ENCODE data around the gene ELOVL6.
"Not testable (repeated sequence)": the region's sequence is repeated elsewhere in the genome, so short reads cannot be mapped to it uniquely, and the experiment has no call there.

The ELOVL6 gene

GRCh38 chr4:110196206-110196870, 2.1 kb downstream of the ELOVL6 start:
- peak; percentile 38 for DNase-seq

DNA sequence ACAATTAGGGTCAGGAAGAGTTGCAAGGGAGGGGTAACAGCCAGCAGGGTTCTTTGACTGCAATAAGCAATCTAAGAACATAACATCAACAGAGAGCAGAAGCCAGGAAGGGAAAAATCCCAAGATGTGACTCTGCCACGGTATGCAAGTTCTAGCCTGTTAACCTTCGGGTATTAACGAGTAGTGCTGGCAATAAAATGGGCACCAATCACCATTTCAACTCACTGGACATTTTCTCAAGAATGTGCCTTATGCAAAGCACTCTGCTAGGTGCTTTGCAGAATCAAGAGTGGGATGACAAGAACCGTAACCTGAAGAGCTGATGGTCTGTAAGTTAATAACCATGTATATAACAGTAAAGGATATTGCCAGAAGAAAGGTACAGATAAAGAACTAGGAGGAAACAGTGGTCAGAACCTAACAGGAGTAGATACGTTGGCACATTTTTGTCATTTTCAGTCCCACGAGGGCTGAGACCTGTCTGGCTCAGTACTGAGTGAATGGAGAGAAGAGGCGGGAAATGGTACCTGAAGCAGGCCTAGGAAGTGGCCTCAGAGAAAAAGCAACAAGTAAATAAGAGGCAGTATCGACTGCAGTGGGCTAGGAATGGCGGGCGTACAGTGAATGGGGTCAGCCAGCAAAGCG, 2.7 kb downstream of the ELOVL6 start:
- DNase-seq, result no peak

GRCh38 chr4:110193822-110194761, 4.3 kb downstream of the ELOVL6 start:
- DNase-seq, result peak; percentile 89

DNA sequence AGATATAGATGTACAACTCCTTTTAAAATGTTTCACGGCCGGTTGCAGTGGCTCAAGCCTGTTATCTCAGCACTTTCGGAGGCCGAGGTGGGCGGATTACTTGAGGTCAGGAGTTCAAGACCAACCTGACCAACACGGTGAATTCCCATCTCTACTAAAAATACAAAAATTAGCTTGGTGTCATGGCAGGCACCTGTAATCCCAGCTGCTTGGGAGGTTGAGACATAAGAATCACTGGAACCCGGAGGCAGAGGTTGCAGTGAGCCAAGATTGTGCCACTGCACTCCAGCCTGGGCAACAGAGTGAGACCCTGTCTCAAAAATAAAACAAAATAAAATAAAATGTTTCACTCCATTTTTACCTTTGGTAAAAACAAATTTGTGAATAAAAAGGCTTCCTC, 5.1 kb downstream of the ELOVL6 start:
- not testable (repeated sequence) for DNase-seq

- no peak for DNase-seq
These were observed 8.2 kb downstream of the ELOVL6 start for GRCh38 chr4:110190249-110190648.

GRCh38 chr4:110188113-110188512, 10.3 kb downstream of the ELOVL6 start:
- DNase-seq, result no peak

GRCh38 chr4:110184791-110185155, 13.6 kb downstream of the ELOVL6 start:
- no peak for DNase-seq

DNA sequence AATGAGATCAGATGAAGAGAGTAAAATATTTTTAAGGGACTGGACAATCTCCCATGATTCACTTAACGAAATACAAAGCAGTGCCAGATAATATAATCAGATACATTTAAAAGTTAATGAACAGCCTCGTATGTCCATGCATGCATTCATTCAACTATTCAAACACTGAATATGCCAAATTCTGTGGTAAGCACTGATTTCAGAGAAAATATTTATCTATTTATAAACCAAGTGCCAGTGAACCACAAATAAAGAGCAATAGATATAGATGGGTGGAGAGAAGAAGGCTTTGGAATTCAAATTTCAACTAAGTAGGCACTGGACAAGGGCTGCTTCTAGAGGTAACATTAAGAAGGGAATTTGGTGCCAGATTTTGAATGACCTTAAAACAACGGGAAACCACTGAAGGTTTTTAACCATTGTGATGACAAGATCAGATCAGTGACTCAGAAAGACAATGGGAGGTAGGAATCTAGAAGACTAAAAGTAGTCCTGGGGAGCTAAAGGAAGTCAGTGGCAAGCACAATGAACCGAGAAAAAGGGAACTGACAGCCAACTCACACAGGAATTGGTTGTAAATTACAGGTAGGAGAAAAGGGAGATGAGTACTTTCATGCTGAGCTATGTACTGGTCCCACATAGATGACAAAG, 14.2 kb downstream of the ELOVL6 start:
- DNase-seq, result no peak

GRCh38 chr4:110183643-110184042, 14.8 kb downstream of the ELOVL6 start:
- DNase-seq, result no peak

DNA sequence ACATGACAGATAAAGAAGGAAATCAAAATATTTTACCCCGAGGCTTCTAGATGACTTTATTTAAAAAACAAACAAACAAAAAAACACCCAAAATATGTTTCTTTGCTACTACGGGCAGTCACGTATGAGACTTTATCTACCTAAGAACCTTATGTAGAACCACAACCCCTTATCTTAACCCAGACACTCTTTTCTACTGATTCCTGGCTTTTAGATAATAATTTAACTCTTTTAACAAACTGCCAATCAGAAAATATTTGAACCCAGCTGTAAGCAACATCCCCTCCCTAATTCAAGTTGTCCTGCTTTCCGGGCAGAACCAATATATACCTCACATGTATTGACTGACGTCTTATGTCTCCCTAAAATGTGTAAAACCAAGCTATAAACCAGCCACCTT, 15.4 kb downstream of the ELOVL6 start:
- DNase-seq, result no peak

- DNase-seq, result no peak
These were observed 16.5 kb downstream of the ELOVL6 start for GRCh38 chr4:110181890-110182289.

DNA sequence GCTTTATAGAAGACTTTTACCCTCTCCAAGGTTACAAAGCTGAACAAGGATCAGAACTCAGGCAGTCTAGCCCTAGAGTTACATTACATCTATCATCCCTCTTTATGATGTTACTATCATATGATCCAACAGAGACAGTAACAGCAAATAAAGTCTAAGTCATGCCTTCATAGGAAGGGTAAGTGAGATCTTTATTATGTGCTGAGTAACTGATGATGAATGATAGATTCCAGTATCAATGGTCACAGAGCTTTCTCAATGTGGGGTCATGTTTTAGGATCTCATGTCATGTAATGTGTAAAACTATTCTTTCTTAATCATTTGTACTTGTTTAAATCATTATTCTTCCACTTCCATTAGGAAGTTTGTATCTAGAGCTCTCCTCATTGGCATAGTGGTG, 22.8 kb downstream of the ELOVL6 start:
- DNase-seq, result no peak

DNA sequence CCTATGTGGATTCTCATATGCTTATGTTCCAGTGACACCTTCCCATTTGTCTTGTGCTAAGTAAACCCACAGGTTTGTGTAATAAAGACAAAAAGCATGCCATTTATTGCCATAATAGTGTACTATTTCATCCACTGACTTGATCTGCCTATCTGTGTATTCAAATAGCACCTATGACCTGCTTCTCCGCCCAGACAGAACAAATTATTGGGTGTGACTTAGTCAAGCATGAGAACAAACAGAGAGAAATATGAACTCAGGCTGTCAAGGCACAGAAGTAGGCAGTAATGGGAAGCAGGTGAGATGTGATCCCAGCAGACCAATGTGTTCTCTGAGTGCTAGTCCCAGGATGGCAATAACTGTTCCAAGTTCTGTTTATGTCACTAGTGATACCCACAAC, 25.4 kb downstream of the ELOVL6 start:
- DNase-seq, result no peak

- DNase-seq, result no peak
These were observed 26.4 kb downstream of the ELOVL6 start for GRCh38 chr4:110171971-110172370.

- no peak for DNase-seq
These were observed 27.6 kb downstream of the ELOVL6 start for GRCh38 chr4:110170861-110171260.

GRCh38 chr4:110165382-110166286, 32.8 kb downstream of the ELOVL6 start:
- DNase-seq, result peak; percentile 66

DNA sequence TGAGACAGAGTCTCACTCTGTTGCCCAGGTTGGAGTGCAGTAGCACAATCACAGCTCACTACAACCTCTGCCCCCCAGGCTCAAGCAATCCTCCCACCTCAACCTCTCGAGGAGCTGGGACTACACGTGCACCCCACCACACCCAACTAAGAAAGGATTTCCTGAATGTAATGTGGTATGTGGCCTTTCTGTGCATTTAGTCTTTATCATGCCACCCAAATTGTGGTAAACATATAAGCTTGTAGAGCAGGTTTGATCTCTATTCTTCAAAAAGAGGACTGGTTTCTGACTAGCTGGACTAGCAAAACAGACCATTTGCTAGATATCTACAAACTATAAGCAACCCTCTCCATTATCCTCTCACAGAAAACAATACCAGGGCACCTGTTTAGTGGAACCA, 33.6 kb downstream of the ELOVL6 start:
- DNase-seq, result peak; percentile 16

DNA sequence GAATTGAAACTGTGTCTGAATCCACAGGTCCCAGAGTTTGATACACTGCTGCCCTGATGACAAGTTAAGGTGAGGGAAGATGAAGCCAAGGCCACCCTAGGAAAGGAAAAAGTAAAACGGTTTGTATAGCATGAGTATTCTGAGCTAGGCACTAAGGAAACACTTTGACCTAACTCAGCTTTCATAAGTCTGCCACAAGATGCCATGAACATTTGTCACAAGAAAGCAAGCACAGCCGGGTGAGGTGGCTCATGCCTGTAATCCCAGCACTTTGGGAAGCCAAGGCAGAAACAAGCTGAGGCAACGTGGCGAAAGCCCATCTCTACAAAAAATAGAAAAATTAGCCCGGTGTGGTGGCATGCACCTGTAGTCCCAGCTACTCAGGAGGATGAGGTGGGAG, 34.2 kb downstream of the ELOVL6 start:
- DNase-seq, result no peak

- no peak for DNase-seq
These were observed 34.9 kb downstream of the ELOVL6 start for GRCh38 chr4:110163327-110164069.

DNA sequence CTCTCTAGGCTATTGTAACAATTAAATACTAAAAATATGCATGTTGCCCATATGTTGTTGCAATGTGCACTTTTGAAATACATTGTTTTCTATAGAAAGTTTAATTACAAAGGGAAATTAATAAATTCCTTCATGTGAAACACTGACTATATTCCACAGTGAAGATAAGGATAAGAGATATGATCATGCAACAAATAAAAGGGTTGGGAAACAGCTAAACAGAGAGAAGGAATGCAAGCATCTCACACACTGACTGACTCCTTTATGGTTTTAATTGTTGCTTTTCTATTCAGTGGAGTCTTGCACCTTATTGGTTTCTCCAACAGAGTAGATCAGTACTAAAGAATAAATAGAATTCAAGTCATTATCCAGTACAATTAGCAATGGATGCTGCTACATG, 37.8 kb downstream of the ELOVL6 start:
- no peak for DNase-seq

GRCh38 chr4:110159541-110159940, 38.9 kb downstream of the ELOVL6 start:
- no peak for DNase-seq

Measured in CD4-positive, alpha-beta T cell treated with Interleukin-17A for 1 hour (primary cell).